RWPE2 (cell line): ENCODE results near the gene NOX5.
A peak's percentile ranks its signal among the peaks of the same experiment; 100 is the strongest.

Experiments used
- ATAC-seq: fragments of 200-7000 bp; cut with Tn5 transposase; 3 replicates; pipeline ENCODE4 v1.9.1; 2021; ENCODE audit warnings: low read depth
- DNase-seq: peaks from one replicate; pipeline ENCODE4 v3.0.0-alpha.2; 2020; ENCODE audit warnings: low spot score
- H3K27ac ChIP-seq: fragments of 450-650 bp; 2 replicates; pipeline ENCODE4 v1.5.1; 2017; ENCODE audit warnings: mild to moderate bottlenecking; ENCODE audit not compliant: poor library complexity, severe bottlenecking
- H3K27me3 ChIP-seq: fragments of 250-450 bp; sonication (Bioruptor Pico); 2 replicates; pipeline ENCODE4 v1.5.1; 2021; ENCODE audit warnings: mild to moderate bottlenecking, moderate library complexity; ENCODE audit not compliant: insufficient read depth, poor library complexity, severe bottlenecking
- H3K36me3 ChIP-seq: fragments of 250-450 bp; sonication (Bioruptor Pico); 2 replicates; pipeline ENCODE4 v1.5.1; 2020; ENCODE audit warnings: low read depth, mild to moderate bottlenecking, moderate library complexity
- H3K4me1 ChIP-seq: fragments of 250-450 bp; sonication (Bioruptor Pico); 2 replicates; pipeline ENCODE4 v1.5.1; 2021; ENCODE audit warnings: mild to moderate bottlenecking, moderate library complexity; ENCODE audit not compliant: insufficient read depth, poor library complexity, severe bottlenecking
- H3K4me3 ChIP-seq: fragments of 250-450 bp; sonication (Bioruptor Pico); 2 replicates; pipeline ENCODE4 v1.5.1; 2021; ENCODE audit warnings: mild to moderate bottlenecking, moderate library complexity; ENCODE audit not compliant: severe bottlenecking
- H3K9me3 ChIP-seq: fragments of 250-450 bp; sonication (Bioruptor Pico); 2 replicates; pipeline ENCODE4 v1.5.1; 2021; ENCODE audit warnings: mild to moderate bottlenecking, moderate library complexity; ENCODE audit not compliant: severe bottlenecking
- TF ChIP-seq, protein P1 (sequence below): fragments of 450-650 bp; IDR thresholded peaks from one replicate; pipeline ENCODE4 v1.5.1; 2017; ENCODE audit warnings: mild to moderate bottlenecking, moderate library complexity; ENCODE audit not compliant: poor library complexity, severe bottlenecking

NOX5 gene

DNA sequence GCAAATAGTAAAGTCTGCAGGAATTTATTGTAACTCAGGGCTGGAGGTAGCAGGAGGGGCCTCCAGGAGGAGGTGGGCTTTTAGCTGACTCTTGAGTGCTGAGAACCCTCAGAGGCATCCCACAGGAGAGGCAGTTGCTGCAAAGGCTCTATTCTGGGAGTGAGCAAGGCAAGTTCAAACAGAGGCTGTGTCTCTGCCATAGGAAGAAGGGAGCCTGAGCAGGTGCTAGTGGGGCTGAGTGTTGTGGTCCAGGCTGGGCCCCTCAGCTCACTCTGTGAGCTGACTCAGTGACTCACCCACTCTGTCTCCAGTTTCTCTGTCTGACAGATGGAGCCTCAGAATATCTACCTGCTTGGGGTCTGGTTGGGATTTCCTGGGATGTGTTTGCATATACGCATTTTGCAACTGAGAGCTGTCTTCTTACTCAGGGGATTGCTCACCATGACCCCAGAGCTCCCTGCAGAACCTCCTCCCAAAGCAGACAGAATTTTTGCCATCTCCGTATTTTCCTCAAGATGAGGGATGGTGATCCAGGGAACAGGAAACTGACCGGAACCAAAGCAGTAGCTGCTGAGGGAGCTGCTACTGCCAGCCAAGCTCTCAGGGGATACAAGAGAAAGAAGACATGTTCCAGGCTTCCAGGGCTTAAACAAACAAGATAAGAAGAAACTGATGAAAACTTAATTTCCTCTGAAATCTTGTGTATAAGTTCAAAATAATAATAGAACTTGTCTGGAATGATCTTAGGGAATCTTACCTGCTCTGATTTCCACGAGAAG is 13.6 kb upstream of the NOX5 start:
- H3K27me3 ChIP-seq = no peaks in the 10 kb centered on the region
- H3K4me3 ChIP-seq = no peak overlapping the region
- ATAC-seq = peak; percentile 35; the same call in 1 of the 3 replicates
- H3K27ac ChIP-seq = no peak overlapping the region
- H3K36me3 ChIP-seq = no peaks in the 10 kb centered on the region
- TF ChIP-seq, protein P1, sequence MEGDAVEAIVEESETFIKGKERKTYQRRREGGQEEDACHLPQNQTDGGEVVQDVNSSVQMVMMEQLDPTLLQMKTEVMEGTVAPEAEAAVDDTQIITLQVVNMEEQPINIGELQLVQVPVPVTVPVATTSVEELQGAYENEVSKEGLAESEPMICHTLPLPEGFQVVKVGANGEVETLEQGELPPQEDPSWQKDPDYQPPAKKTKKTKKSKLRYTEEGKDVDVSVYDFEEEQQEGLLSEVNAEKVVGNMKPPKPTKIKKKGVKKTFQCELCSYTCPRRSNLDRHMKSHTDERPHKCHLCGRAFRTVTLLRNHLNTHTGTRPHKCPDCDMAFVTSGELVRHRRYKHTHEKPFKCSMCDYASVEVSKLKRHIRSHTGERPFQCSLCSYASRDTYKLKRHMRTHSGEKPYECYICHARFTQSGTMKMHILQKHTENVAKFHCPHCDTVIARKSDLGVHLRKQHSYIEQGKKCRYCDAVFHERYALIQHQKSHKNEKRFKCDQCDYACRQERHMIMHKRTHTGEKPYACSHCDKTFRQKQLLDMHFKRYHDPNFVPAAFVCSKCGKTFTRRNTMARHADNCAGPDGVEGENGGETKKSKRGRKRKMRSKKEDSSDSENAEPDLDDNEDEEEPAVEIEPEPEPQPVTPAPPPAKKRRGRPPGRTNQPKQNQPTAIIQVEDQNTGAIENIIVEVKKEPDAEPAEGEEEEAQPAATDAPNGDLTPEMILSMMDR = no peak
- H3K4me1 ChIP-seq = no peaks in the 10 kb centered on the region
- H3K9me3 ChIP-seq = no peaks in the 10 kb centered on the region
- no peak for DNase-seq

DNA sequence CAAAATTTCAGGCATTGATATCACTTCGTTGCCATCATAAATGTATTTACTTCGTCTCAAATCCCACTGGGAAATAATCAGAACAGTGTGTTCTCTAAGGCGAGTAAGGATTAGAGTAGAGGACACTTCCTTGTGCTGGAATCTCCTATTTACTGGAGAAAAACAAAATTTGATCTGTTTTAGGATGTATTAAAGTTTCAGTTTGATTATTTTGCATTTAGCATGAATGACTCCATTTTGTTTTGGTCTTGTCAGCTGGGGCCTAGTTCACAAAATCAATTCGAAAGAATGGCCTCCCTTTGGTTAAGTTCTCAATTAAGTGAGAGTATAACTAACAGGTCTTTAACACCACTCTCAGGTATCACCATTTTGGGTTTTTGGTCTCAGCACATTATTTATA is 11.7 kb upstream of the NOX5 start:
- Histone ChIP-seq H3K4me3 (no peak overlapping the region), H3K9me3 (peaks cover 4% of the 10 kb centered on the region), H3K27ac (no peak overlapping the region), H3K27me3 (no peaks in the 10 kb centered on the region), H3K4me1 (no peaks in the 10 kb centered on the region), H3K36me3 (no peaks in the 10 kb centered on the region)
- TF ChIP-seq, protein P1 = no peak
- ATAC-seq (no peak), DNase-seq (no peak)

DNA sequence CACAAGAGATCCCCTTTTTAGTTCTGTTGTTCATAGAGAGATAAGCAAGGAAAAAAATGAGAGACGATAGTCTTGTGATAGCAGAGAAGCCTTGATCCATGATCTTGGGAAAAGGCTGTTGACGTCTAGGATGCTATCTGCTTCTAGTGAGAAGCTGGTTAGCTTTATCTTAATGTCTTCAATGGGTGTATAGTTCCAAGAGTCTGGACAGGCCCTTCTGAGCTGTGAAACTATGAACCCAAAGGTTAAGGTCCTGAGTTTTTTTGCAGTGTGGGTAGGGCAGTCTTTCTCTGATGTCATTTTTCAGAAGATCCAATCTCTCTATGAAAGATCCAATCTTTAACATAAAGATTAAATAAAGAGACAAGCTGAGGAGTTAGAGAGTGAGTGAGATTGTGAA is 10.5 kb upstream of the NOX5 start:
- H3K9me3 ChIP-seq = peaks cover 11% of the 10 kb centered on the region
- H3K27me3 ChIP-seq = no peaks in the 10 kb centered on the region
- DNase-seq = no peak
- no peak overlapping the region for H3K4me3 ChIP-seq
- TF ChIP-seq, protein P1 = no peak
- H3K36me3 ChIP-seq = no peaks in the 10 kb centered on the region
- H3K27ac ChIP-seq = no peak overlapping the region
- no peaks in the 10 kb centered on the region for H3K4me1 ChIP-seq
- no peak for ATAC-seq

DNA sequence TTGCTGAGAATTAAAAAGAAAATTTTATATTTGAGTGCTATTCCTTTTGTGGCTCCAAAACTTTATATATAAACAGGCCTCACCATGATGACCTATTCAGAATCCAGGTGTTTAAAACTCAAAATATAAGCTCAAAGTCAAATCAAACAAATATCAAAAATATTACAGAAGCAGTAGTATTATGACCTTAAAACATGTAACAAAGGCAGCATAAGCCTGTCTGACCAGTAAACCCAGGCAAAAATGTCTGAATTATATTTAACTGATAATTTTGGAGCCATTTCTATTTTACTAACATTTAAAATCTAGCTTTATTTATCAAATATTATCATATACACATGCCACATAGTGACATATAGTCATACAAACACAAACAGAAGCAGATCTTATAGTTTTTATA is 6.4 kb upstream of the NOX5 start:
- Histone ChIP-seq H3K4me1 (no peaks in the 10 kb centered on the region), H3K36me3 (no peaks in the 10 kb centered on the region), H3K4me3 (no peak overlapping the region), H3K27ac (no peak overlapping the region), H3K9me3 (peaks cover 11% of the 10 kb centered on the region), H3K27me3 (no peaks in the 10 kb centered on the region)
- ATAC-seq = no peak
- TF ChIP-seq, protein P1 = no peak
- DNase-seq = no peak

DNA sequence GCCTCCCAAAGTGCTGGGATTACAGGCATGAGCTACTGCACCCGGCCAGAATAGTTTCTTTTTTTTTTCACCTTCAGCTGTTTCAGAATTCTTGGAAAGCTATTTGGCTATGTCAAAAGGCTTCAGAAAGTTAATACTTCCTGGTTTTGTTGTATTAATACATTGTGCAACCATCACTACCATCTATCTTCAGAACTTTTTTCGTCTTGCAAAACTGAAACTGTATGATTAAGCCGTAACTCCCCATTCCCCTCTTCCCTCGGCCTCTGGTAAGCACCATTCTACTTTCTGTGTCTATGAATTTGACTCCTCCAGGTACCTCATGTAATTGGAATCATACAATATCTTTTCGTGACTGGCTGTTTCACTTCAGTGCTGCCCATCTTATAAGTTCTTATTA is 5.2 kb upstream of the NOX5 start:
- ATAC-seq = no peak
- TF ChIP-seq, protein P1 = no peak
- no peak overlapping the region for H3K4me3 ChIP-seq
- H3K9me3 ChIP-seq = peaks cover 11% of the 10 kb centered on the region
- peaks cover 4% of the 10 kb centered on the region for H3K4me1 ChIP-seq
- no peaks in the 10 kb centered on the region for H3K36me3 ChIP-seq
- DNase-seq = no peak
- H3K27ac ChIP-seq = no peak overlapping the region
- H3K27me3 ChIP-seq = no peaks in the 10 kb centered on the region
